SIG-M5 (cell line): ENCODE results near the gene THAP4.

Experiments
- DNase-seq: peaks from one replicate; lab custom pipeline; 2025; lab: John Stamatoyannopoulos, UW

Gene THAP4

DNA sequence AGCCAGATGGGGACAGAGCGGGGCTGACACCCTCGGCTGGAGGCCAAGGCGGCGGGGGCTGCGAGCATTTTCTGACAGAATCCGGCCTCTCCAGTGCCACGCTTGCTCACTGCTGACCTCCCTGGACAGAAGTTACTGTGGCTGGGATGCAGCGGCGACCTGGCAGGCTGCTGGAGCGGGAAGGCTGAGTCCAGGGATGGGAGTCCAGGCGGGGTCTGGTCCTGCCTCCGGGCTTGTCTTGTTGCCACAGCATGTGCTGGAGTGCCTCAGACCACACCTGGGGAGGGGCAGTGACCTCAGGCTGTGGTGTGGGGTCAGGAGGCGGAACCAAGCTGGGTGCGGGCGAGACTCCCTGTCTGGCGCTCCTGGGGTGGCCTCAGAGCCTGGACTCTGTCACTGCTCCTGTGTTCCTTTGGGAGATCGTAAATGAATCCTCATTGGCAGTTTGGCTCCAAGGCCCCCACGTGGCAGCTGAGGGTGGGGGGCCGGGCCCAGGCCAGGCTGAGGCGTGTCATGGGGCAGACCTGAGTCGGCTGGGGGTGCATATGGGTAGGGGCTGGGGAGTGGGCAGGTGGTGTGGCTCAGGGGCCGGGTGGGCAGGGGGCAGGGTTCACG is 72.9 kb downstream of the THAP4 start:
- DNase-seq, result no peak

DNA sequence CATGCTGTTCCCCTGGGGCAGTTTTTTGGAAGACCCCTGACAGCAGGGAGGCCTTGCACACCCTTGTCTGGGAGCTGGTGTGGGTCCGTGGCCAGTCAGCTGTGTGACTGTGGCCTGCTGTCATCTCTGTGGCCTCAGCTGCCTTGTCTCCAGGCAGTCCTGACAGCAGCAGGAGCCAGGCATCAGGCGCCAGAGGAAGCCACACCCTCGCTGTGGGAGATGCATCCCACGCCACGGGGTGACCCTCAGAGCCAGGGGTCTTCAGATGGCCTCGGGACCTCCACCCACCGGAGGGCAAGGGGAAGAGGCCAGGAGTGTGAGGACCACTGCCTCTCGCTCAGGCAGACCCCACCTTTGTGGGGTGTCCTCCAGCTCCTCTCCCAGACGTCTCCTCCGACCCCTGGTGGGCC is 73.4 kb downstream of the THAP4 start:
- DNase-seq, result no peak

GRCh38 chr2:241563031-241563507 is 73.9 kb downstream of the THAP4 start:
- DNase-seq, result no peak

DNA sequence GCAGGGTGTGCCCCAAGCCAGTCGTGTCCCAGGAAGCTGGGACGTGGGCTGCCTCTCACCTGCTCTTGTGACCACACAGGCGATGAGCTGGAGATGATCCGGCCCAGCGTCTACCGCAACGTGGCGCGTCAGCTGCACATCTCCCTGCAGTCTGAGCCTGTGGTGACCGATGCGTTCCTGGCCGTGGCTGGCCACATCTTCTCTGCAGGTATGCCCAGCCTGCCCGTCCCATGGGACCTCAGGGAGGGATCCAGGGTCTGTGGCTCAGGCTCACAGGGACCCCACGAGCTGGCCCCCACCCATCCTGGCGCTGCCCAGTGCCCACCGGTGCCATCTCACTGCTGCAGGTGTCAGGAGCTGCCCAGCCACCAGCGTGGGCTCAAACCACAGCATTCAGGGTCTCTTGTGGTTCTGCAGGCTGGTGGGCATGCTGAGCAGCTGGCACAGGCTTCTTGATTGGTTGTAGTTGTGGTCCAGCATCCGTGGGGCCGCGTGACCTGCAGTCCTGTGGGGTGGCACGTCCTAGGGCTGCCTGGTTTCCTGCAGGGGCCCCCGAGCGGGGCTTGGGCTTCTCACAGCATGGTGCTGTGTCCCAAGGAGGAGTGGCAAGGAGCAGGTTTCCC is 74.6 kb downstream of the THAP4 start:
- no peak for DNase-seq

- no peak for DNase-seq
These were observed 75.1 kb downstream of the THAP4 start for GRCh38 chr2:241561832-241562231.

- DNase-seq, result no peak
These were observed 76.0 kb downstream of the THAP4 start for GRCh38 chr2:241560883-241561474.

DNA sequence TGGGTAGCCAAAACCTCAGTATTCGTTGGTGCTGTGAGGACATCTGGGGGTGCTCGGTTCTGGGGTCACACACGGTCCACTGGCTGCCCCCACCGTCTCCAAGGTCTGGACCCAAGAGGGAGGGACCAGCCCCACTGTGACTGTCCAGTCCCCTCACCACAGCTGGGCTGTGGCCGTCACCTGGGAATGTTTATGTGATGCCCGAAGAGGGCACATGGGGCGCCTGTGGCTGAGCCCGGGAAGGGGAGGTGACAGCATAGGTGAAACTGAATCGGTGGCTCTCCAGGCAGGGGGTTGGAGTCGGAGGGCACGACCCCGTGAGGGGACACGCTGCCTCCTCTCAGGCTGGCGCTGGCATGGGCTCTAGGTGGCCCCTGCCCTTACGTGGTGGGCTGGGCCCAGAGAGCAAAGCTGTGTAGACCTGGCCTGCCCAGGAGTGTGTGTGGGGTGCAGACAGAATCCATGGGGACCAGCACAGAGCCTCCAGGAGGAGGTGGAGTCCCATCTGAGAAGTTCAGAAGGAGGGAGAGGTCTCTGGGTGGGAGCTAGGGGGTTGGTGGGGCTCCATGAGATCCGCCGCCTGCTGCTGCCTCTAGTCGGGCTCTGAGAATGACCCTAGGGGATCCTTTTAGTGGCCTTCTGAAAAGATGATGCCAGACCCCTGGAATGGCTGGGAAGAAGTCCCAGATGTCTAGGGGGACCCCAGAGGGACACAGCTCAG is 76.6 kb downstream of the THAP4 start:
- no peak for DNase-seq

GRCh38 chr2:241559323-241560161 is 77.4 kb downstream of the THAP4 start:
- no peak for DNase-seq

- DNase-seq, result no peak
These were observed 78.2 kb downstream of the THAP4 start, which contains the start of gene BOK for GRCh38 chr2:241558532-241559322. TSS of gene BOK (plus strand) at chr2:241558745. CDS start at chr2:241559484, 739 bp downstream.

DNA sequence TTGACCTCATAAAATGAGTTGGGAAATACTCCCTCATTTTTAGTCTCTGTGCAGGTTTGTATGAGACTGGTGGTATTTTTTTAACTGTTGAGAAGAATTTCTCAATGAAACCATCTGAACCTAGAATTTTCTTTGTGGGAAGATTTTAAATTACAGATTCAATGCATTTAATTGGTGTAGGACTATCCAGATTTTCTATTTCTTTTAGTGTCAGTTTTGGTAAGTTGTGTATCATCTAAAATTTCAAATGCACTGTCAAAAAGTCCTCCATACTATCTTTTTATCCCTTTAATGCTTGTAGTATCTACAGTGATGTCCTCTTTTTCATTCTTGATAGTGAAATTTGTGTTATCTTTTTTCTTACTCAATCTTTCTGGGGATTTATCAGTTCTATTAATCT is 80.2 kb downstream of the THAP4 start:
- no peak for DNase-seq

DNA sequence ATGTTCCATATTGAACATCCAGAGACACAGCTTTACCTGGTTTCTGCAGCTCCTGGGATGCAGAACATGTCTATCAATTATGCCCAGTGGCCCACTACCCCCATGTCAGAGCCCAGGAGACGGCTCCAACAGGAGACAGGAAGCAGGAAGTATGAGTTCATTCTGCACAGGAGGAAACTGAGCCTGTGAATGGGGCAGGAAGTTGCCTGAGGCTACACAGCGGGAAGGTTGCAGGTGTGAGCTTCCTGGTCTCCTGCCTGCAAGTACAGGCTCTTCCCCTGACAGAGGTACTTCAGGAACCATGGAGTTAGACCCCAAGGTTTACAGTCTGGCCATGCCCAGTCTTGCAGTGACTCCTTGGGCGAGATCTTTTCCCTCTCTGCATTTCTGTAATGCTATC is 81.2 kb downstream of the THAP4 start:
- DNase-seq, result no peak

GRCh38 chr2:241554610-241555322 is 82.2 kb downstream of the THAP4 start:
- no peak for DNase-seq

DNA sequence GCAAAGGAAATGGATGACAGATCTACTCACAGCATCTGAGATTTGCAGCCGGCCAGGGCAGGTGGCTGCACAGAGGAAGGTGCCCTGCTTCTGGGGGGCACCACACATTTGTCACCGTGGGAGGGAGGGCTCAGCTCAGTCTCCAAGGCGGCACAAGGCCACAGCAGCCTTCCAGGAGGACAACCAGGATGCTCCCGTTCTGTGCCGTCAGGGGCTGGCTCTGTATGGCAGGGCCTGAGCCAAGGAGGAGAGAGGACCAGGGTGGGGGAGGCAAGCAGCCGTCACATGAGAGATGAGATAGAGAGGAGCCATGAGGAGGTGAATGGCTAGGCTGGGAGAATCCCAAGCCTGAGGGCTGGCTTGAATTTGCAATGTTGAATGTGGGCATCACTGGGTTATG is 83.0 kb downstream of the THAP4 start:
- DNase-seq, result no peak

DNA sequence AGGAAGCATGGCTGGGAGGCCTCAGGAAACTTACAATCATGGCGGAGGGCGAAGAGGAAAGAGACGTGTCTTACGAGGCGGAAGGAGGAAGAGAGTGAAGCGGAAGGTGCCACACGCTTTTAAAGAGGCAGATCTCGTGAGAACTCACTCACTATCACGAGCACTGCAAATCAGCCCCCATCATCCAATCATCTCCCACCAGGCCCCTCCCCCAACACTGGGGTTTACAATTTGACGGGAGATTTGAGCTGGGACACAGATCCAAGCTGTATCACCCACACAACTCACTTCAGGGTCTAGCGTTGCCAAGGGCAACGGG is 83.5 kb downstream of the THAP4 start:
- DNase-seq, result no peak

DNA sequence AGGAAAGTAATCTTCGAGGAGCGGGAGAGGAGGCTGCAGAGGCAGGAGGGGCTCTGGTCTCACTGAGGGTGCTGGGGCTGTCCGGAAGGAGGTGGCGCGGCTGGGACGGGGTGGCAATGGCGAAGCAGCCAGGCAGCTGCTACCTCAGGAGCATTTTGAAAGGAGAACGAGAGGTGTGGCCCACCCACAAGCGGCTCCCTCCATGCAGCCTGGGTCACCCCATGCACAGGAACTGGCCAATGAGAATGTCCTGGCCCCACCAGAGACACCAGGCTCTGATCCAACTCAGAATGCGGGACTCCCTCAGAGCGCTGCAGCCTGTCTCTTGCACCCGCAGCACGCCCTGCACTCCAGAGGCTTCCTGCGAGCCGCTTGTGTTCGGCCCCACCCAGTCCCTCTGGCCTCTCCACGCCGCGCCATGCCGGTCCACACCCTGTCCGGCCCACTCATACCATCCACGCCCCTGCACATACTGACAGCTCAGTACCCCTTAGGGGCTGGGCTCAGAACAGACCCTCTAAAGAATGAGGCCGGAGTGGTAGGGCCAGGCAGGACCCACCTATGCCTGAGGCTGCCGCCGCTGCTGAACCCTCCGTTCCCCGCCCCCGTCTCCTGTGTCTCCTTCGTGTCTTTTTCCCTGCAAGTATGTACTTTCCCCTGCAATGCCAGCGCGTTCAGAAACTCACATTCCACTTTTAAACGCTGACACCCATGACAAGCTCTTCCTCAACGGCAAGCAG is 84.8 kb downstream of the THAP4 start:
- no peak for DNase-seq

DNA sequence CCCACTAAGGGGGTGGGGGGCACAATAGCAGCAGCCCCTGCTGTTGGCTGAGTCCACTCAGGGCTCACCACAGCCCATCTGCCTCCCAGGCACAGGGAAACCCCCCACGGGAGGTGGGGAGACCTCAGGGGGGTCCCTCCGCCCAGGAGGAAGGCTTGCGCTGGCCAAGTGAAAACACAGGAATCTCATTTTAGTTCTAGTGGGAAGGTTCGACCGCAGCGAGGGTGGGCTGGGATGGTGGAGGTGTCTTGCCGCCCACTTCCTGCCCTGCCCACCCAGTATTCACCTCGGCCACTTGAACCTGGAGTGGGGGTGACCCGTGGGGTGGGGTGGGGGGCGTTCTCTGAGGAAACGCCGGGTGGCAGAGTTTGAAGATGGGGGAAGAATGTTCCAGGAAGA is 85.4 kb downstream of the THAP4 start:
- DNase-seq, result no peak

- DNase-seq, result no peak
These were observed 86.1 kb downstream of the THAP4 start for GRCh38 chr2:241550616-241551580.

GRCh38 chr2:241548451-241548835 is 88.5 kb downstream of the THAP4 start:
- DNase-seq, result no peak
